Measurements from ENCODE around the gene MGAT5. TPM values are rescaled to one million over a fixed set of nuclear protein-coding genes. Genes with fewer than 3 reads are reported as not detected.
A peak's percentile ranks its signal among the peaks of the same experiment; 100 is the strongest.

Gene MGAT5
- total RNA-seq, 1 experiment from 2014 or later: 11.5 TPM

GRCh38 chr2:134244587-134244986, 9.3 kb upstream of the MGAT5 start:
- no peak for DNase-seq
- H3K9me3 ChIP-seq: no peaks in the 10 kb centered on the region
- no peak overlapping the region for H3K4me3 ChIP-seq
- no peaks in the 10 kb centered on the region for H3K36me3 ChIP-seq
- H3K27me3 ChIP-seq: no peaks in the 10 kb centered on the region

DNA sequence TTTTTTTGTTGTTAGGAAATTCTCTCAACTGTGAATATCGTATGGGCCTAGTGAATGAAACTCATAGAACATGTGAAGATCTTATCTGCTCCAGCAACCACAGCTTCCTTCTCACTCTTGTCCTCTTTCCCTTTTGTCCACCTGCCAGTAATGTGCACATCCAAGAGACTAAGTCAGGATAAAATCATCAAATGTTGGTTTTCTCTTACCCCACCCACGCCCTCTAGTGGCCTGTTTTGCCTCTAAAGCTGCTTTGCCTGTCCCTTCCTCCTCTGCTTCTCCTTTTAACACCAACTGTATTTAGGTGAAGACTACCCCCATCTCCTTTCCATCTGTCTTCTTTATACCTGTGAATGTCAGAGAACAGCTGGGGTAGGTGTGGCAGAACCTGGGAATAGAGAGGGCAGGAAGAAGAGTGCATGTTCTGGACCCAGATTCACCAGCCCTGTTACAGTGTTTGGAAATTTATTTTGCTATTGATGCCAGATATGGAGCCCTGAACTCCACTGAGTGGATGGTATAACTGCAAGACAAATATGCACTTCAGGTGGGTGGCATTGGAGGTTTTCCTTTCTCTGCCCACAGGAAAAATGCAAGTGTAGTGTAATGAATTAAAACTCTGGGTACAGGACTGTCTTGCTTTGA, 8.4 kb upstream of the MGAT5 start:
- Histone ChIP-seq H3K4me3 (no peak overlapping the region), H3K9me3 (no peaks in the 10 kb centered on the region)
- peak; percentile 51 for DNase-seq

DNA sequence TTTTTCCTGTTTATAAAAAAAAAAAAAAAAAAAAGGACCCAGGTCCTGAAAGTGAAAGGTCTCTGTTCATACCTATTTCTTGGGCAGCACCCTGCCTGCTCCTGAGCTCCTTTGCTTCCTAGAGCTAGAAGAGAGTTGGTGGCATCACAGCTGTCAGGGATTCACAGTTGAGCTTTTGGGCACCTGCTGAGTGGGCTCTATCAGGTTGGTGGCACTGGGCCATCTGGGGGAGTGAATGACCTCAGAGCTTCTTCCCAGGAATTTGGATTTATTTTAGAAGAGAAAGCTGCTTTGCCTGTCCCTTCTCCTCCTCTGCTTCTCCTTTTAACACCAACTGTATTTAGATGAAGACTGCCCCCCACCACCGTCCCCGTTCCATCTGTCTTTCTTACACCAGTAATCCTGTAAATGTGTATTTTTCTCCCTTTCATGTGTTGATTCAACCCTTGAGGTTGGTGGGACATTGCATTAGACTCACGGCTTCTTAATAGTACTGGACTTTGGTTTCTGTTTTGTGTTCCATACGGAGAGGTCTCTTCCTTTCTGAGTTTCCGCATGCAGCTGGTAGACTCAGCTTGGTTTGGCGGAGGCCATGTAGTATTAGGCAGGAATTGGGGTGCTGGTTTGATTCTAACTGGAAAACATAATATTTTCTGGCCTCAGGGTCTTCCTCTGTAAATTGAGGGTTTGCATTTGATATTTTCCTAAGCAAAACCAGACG, 7.6 kb upstream of the MGAT5 start:
- Histone ChIP-seq H3K9me3 (no peaks in the 10 kb centered on the region), H3K4me3 (no peak overlapping the region), H3K27me3 (no peaks in the 10 kb centered on the region), H3K36me3 (no peaks in the 10 kb centered on the region)
- DNase-seq: no peak

More for the DNA sequence above, 8.4 kb upstream of the MGAT5 start:
- Histone ChIP-seq H3K27me3 (no peaks in the 10 kb centered on the region), H3K36me3 (no peaks in the 10 kb centered on the region)

DNA sequence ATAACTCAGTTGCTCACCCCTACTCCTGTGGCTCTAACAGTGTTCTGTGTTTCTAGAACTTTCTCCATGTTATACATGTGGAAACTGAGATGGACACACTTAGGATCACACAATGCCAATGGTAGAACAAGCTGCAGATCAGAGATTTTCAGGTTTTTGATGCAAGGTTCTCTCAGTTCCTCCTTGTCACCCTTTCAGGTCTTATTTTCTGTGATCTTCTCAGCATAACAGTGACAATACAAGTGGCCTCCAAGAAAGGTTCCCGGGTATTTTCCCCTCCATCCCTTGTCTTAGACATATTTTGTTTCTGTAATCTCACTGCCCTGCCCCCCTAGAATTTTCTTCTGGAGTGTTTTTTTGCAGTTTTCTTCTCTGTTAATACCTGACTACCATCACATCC, 6.2 kb upstream of the MGAT5 start:
- H3K27me3 ChIP-seq: no peaks in the 10 kb centered on the region
- no peaks in the 10 kb centered on the region for H3K9me3 ChIP-seq
- no peak for DNase-seq
- H3K36me3 ChIP-seq: no peaks in the 10 kb centered on the region
- no peak overlapping the region for H3K4me3 ChIP-seq

GRCh38 chr2:134248913-134249312, 5.0 kb upstream of the MGAT5 start:
- Histone ChIP-seq H3K9me3 (no peaks in the 10 kb centered on the region), H3K36me3 (no peaks in the 10 kb centered on the region)
- no peak for DNase-seq

DNA sequence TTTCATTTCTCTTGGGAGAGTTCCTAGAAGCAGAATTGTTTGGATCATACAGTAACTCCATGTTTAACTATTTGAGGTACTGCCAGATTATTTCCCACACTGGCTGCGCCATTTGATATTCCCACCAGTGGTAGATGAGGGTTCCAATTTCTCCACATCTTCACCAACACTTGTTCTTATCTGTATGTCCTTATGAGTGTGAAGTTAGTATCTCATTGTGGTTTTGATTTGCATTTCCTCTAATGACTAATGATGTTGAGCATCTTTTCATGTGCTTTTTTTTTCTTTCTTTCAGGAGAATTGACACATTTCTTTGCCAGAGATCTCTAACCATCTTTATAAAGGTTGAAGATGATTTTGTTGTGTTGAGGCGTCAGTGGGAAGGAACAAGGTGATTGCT, 4.1 kb upstream of the MGAT5 start:
- H3K9me3 ChIP-seq: no peaks in the 10 kb centered on the region
- no peaks in the 10 kb centered on the region for H3K27me3 ChIP-seq
- no peaks in the 10 kb centered on the region for H3K36me3 ChIP-seq
- no peak overlapping the region for H3K4me3 ChIP-seq
- no peak for DNase-seq

More at GRCh38 chr2:134248913-134249312, 5.0 kb upstream of the MGAT5 start:
- no peak overlapping the region for H3K4me3 ChIP-seq
- H3K27me3 ChIP-seq: no peaks in the 10 kb centered on the region

DNA sequence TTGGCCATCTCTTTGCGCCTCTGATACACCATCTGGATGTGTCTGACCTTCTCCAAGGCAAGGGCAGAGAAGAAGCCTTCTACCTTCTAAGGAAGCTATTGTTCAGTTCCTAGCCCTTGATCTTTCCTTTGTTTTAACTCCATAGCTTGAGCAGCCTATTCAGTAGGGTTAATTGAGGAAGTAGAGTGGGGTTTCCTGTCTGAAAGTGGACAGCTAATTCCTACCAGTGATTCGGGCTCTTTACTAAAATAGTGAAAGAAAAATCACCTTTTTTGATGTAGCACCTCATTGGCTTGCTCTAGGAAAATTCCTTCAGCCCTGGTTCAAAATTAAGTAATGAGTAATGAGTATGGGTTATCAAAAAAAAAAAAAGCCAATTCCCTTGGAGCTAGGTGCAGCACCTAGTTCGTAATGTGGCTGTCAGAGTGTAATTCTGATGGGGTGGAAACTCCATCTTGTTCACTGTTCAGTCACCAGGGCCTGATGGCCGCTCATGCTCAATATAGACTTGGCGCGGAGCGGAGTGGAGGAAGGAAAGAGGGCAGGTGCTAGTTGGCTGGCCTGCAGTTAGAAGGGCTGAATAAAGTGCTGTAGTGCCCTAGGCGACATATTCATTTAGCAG, 2.9 kb upstream of the MGAT5 start:
- no peak for DNase-seq
- H3K9me3 ChIP-seq: no peaks in the 10 kb centered on the region
- no peaks in the 10 kb centered on the region for H3K27me3 ChIP-seq
- no peak overlapping the region for H3K4me3 ChIP-seq
- no peaks in the 10 kb centered on the region for H3K36me3 ChIP-seq

DNA sequence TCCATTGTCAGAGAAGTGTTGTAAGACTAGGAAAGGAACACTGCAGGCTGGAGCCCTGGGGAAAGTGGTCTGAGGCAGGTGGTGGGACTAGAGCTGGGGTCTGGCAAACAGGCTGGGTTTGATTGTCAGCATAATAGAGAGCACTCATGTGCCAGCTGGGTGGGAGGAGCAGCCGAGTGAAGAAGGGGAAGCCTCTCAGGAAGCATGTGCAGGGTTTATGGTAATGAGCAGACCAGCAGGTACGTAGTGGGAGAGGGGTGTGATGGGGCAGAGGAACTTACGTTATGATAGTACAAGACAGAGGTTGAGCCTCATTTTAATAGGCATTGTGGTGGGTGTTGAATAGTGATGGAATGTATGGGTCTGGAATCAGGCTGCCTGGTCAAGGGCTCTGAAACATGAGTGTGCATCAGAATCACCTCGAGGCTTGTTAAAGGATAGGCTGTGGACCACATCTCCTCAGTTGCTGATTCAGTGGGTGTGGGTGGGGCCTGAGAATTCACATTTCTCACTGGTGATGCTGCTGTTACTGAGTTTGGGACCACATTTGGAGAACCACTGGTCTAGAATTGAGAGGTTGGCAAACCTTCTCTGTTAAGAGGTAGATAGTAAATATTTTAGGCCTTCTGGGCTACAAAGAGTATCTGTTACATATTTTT, 1.7 kb upstream of the MGAT5 start:
- H3K9me3 ChIP-seq: no peaks in the 10 kb centered on the region
- no peaks in the 10 kb centered on the region for H3K27me3 ChIP-seq
- H3K36me3 ChIP-seq: no peaks in the 10 kb centered on the region
- H3K4me3 ChIP-seq: no peak overlapping the region
- no peak for DNase-seq

- Histone ChIP-seq H3K9me3 (no peaks in the 10 kb centered on the region), H3K4me3 (no peak overlapping the region), H3K27me3 (no peaks in the 10 kb centered on the region), H3K36me3 (no peaks in the 10 kb centered on the region)
- DNase-seq: no peak
Measured at GRCh38 chr2:134253117-134253704, 661 bp upstream of the MGAT5 start.

DNA sequence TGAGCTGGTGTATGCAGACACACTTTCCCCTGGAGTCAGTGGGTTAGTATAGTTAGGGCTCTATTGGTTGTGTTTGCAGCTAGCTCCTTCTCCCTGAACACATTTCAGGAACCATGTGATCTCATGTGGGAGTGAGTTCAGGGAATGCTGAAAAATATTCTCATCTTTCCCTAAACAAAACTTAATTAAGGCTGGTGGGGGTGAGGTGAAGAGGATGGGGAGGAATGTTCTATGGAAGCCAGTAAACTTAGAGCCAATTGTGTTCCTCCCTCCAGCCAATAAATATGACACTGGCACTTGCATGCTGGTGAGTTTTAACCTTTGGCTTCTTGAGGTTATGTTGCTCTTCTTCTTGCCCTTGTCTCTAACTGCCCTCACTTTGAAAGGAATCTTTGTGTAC, 952 bp downstream of the MGAT5 start:
- no peaks in the 10 kb centered on the region for H3K9me3 ChIP-seq
- DNase-seq: no peak
- no peaks in the 10 kb centered on the region for H3K27me3 ChIP-seq
- H3K36me3 ChIP-seq: no peaks in the 10 kb centered on the region
- H3K4me3 ChIP-seq: no peak overlapping the region

- no peak for DNase-seq
- Histone ChIP-seq H3K27me3 (no peaks in the 10 kb centered on the region), H3K36me3 (no peaks in the 10 kb centered on the region), H3K4me3 (no peak overlapping the region), H3K9me3 (no peaks in the 10 kb centered on the region)
Measured at GRCh38 chr2:134256956-134257355, 3.1 kb downstream of the MGAT5 start.

DNA sequence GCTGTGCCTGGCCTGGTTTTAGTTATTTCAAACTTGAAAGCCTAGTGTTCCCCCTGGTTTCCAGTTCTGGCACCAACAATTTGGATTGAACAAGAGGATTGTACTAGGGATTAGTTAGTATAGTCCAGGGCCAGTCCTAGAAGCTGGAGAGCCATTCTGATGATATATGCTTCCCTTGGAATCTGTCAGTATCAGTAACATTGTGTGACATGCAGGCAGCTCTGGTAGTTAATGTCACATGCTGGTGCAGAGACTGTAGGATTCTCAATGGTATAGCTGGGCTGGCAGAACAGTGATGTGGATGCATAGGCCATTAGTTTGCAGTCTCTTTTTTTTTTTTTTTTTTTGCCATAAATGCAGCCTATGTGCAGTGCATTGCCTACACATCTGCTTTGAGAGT, 3.6 kb downstream of the MGAT5 start:
- Histone ChIP-seq H3K27me3 (no peaks in the 10 kb centered on the region), H3K36me3 (no peaks in the 10 kb centered on the region), H3K9me3 (no peaks in the 10 kb centered on the region), H3K4me3 (no peak overlapping the region)
- DNase-seq: no peak

DNA sequence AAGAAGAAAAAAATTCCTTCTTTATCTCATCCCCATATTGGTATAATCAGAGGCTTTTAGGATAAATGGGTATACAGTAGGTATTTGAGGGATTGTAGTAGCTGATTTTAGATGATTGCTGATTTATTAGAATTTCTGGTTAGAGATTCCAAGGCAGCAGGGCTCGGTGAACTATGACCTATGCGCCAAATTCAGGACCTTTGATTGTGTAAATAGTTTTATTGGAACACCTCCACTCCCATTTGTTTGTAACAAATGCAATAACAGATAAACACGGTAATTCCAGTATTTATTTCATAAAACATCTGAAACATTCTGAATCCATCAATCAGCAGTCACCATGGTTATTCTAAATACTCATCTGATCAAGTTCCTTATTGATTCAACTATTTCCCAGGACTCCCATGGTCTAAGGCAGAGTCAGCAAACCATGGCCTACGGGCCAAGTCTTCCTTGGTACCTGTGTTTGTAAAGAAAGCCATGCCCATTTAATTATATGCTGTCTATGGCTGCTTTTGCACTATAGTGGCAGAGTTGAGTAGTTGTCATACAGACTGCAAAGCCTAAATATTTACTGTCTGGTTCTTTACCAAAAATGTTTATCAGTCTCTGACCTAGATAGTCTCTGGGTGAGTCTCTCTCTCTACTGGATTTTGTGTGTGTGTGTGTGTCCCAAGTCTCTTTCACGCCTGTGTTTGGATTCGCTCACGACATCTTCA, 4.3 kb downstream of the MGAT5 start:
- no peaks in the 10 kb centered on the region for H3K27me3 ChIP-seq
- H3K9me3 ChIP-seq: no peaks in the 10 kb centered on the region
- no peak overlapping the region for H3K4me3 ChIP-seq
- no peak for DNase-seq
- no peaks in the 10 kb centered on the region for H3K36me3 ChIP-seq

- no peaks in the 10 kb centered on the region for H3K36me3 ChIP-seq
- H3K9me3 ChIP-seq: no peaks in the 10 kb centered on the region
- H3K27me3 ChIP-seq: no peaks in the 10 kb centered on the region
- no peak for DNase-seq
- H3K4me3 ChIP-seq: no peak overlapping the region
Measured at GRCh38 chr2:134258684-134259388, 5.0 kb downstream of the MGAT5 start.

- Histone ChIP-seq H3K36me3 (no peaks in the 10 kb centered on the region), H3K4me3 (no peak overlapping the region), H3K9me3 (no peaks in the 10 kb centered on the region), H3K27me3 (no peaks in the 10 kb centered on the region)
- DNase-seq: no peak
Measured at GRCh38 chr2:134259571-134259970, 5.7 kb downstream of the MGAT5 start.

DNA sequence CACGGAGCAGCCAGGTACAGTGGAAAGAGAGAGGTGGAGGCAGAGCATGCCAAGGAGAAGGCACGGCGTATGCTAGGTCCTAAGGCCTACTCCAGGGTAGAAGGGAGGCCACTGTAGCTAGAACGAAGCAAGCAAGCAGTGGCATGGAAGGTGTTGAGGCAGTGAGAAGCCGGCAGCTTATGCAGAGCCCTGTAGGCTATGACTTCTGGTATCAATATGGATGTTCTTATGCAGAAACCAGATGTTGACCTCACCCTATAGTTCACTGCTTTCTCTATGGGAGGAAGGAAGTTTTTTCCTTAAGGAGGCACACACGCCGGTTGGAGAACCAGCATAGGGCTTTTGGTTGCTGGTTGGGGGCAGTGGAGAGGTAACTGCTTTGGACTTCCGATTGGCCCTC, 6.1 kb downstream of the MGAT5 start:
- Histone ChIP-seq H3K27me3 (no peaks in the 10 kb centered on the region), H3K4me3 (no peak overlapping the region)
- DNase-seq: no peak

More for the DNA sequence above, 6.1 kb downstream of the MGAT5 start:
- H3K9me3 ChIP-seq: no peaks in the 10 kb centered on the region
- H3K36me3 ChIP-seq: no peaks in the 10 kb centered on the region

All from MG63 (cell line).